B cell (primary cell): ENCODE measurements around the gene KIF17. TPM values are rescaled to one million over a fixed set of nuclear protein-coding genes. Genes with fewer than 3 reads are reported as not detected.

Experiments
- ATAC-seq: fragments of 200-7000 bp; cut with Tn5 transposase; one replicate; pipeline ENCODE4 v1.10.0; 2021; ENCODE audit warnings: low read depth, mild to moderate bottlenecking, moderate number of reproducible peaks, moderate library complexity
- CTCF ChIA-PET: fragments of 350-600 bp; sonication (Branson Sonifier 250); formaldehyde crosslinking; loops from one replicate; lab custom pipeline; 2021; ENCODE audit warnings: antibody characterized with exemption, inconsistent platforms; lab: Charles Lee
- POLR2A ChIA-PET: fragments of 350-600 bp; sonication (Branson Sonifier 250); formaldehyde crosslinking; loops from one replicate; lab custom pipeline; 2021; ENCODE audit warnings: antibody characterized with exemption; lab: Charles Lee
- DNase-seq: peaks from one replicate; pipeline ENCODE4 v3.0.0; 2013
- H2AFZ ChIP-seq: 2 replicates; pipeline ENCODE4 v1.6.1; 2012; ENCODE audit warnings: mild to moderate bottlenecking, low read depth, low read length; ENCODE audit not compliant: insufficient read depth, poor library complexity, severe bottlenecking
- H3K27ac ChIP-seq, 2 donors: 1 replicate in 1 of 2; 2 replicates in 1 of 2; pipeline ENCODE4 v1.5.1; 2012 to 2013; ENCODE audit warnings: low read length in 2 of 2, mild to moderate bottlenecking in 2 of 2, moderate library complexity in 1 of 2
- H3K27me3 ChIP-seq, 4 experiments: fragments of 200-600 bp in 1 of 4; sonication (generic) in 1 of 4; replicated peaks in 1 of 4; 1 replicate in 2 of 4; 2 replicates in 2 of 4; pipeline versions ENCODE4 v1.6.1 to v1.7.0; 2013 to 2016; ENCODE audit warnings: low read length in 3 of 4, mild to moderate bottlenecking in 2 of 4, mixed read lengths in 1 of 4, moderate library complexity in 1 of 4; ENCODE audit not compliant: insufficient read depth in 4 of 4, control insufficient read depth in 3 of 4; ENCODE audit errors: control extremely low read depth in 1 of 4
- H3K36me3 ChIP-seq, 2 experiments: replicated peaks in 1 of 2; 1 replicate in 1 of 2; 2 replicates in 1 of 2; pipeline versions ENCODE4 v1.6.1 to v1.7.1; 2013; ENCODE audit warnings: low read length in 1 of 2; ENCODE audit not compliant: insufficient read depth in 2 of 2, control insufficient read depth in 1 of 2; ENCODE audit errors: control extremely low read depth in 1 of 2, extremely low read depth in 1 of 2
- H3K4me1 ChIP-seq, 2 donors: fragments of 200-600 bp in 1 of 2; sonication (generic) in 1 of 2; 1 replicate in 1 of 2; 2 replicates in 1 of 2; pipeline versions ENCODE4 v1.5.1 to v1.6.1; 2013 to 2017; ENCODE audit warnings: low read length in 2 of 2; ENCODE audit not compliant: control insufficient read depth in 2 of 2, insufficient read depth in 2 of 2
- H3K4me2 ChIP-seq: replicated peaks from 2 replicates; pipeline ENCODE3; 2012; ENCODE audit warnings: mild to moderate bottlenecking, low read depth, low read length; ENCODE audit not compliant: poor library complexity, severe bottlenecking
- H3K4me3 ChIP-seq, 5 experiments: fragments of 200-600 bp in 1 of 5; sonication (generic) in 1 of 5; 1 replicate in 3 of 5; 2 replicates in 2 of 5; pipeline versions ENCODE4 v1.5.1 to v1.7.0; 2011 to 2016; ENCODE audit warnings: low read length in 4 of 5, mild to moderate bottlenecking in 4 of 5, low read depth in 2 of 5, control low read depth in 1 of 5, moderate library complexity in 1 of 5; ENCODE audit not compliant: insufficient read depth in 1 of 5; ENCODE audit errors: control extremely low read depth in 1 of 5, extremely low read depth in 1 of 5
- H3K79me2 ChIP-seq: fragments of 200-600 bp; sonication (generic); one replicate; pipeline ENCODE4 v1.6.0; 2016; ENCODE audit warnings: low read length; ENCODE audit not compliant: control insufficient read depth, insufficient read depth
- H3K9ac ChIP-seq: fragments of 200-600 bp; sonication (generic); 2 replicates; pipeline ENCODE4 v1.6.1; 2017; ENCODE audit warnings: mild to moderate bottlenecking, low read length, moderate library complexity
- H3K9me3 ChIP-seq, 3 donors: one replicate each; pipeline versions ENCODE4 v1.6.1 to v1.7.1; 2013; ENCODE audit warnings: low read length in 2 of 3; ENCODE audit not compliant: control insufficient read depth in 2 of 3, insufficient read depth in 1 of 3; ENCODE audit errors: control extremely low read depth in 1 of 3
- H4K20me1 ChIP-seq: 2 replicates; pipeline ENCODE4 v1.6.0; 2012; ENCODE audit warnings: mild to moderate bottlenecking, low read length; ENCODE audit not compliant: insufficient read depth, control insufficient read depth, poor library complexity, severe bottlenecking
- H3K27ac Mint-ChIP-seq: one replicate; pipeline ENCODE4 v1.8.0; 2021; ENCODE audit warnings: mixed read lengths
- H3K27me3 Mint-ChIP-seq: one replicate; pipeline ENCODE4 v1.8.0; 2021; ENCODE audit warnings: mixed read lengths
- H3K4me1 Mint-ChIP-seq: one replicate; pipeline ENCODE4 v1.8.0; 2021; ENCODE audit warnings: mixed read lengths
- H3K4me3 Mint-ChIP-seq: one replicate; pipeline ENCODE4 v1.8.0; 2021; ENCODE audit warnings: mixed read lengths
- H3K9me3 Mint-ChIP-seq: one replicate; pipeline ENCODE4 v1.8.0; 2022; ENCODE audit warnings: mixed read lengths; ENCODE audit not compliant: insufficient read depth
- EZH2 ChIP-seq: IDR thresholded peaks from 2 replicates; pipeline ENCODE4 v1.6.1; 2012; ENCODE audit warnings: borderline replicate concordance, low read depth, mild to moderate bottlenecking, moderate library complexity, low read length; ENCODE audit not compliant: insufficient read depth, poor library complexity, severe bottlenecking
- WGBS: methylation state at CpG from one replicate; pipeline ENCODE4 v1.1.5; 2013; ENCODE audit warnings: missing lambda C conversion rate; ENCODE audit not compliant: insufficient coverage; 5-methylcytosine and 5-hydroxymethylcytosine counted together
- intact Hi-C: fragments of 100-400 bp; cut with micrococcal nuclease; formaldehyde crosslinking; loops from one replicate; pipeline ENCODE4 v1.10.0; 2022
- polyA plus RNA-seq: library from polyadenylated mRNA; depleted of rRNA; stranded (reverse); fragments of >200 nt; gene quantifications from 2 replicates; pipeline ENCODE4 v1.2.3, GENCODE V29; 2012
- total RNA-seq, 2 donors: library from RNA; stranded (reverse); fragments of 120-200 nt in 1 of 2; gene quantifications; 1 replicate in 1 of 2; 2 replicates in 1 of 2; pipeline versions ENCODE4 v1.2.3 to v1.2.4, GENCODE V29; 2013 to 2022
- TF ChIP-seq, protein P1 (sequence below): fragments of 200-600 bp; IDR thresholded peaks from one replicate; pipeline ENCODE4 v1.8.0; 2022; ENCODE audit warnings: antibody characterized with exemption, mild to moderate bottlenecking

Gene KIF17
- total and polyA plus RNA-seq, 2 donors (not counting 1 experiment from before 2014, with no cell fraction given): not detected

DNA sequence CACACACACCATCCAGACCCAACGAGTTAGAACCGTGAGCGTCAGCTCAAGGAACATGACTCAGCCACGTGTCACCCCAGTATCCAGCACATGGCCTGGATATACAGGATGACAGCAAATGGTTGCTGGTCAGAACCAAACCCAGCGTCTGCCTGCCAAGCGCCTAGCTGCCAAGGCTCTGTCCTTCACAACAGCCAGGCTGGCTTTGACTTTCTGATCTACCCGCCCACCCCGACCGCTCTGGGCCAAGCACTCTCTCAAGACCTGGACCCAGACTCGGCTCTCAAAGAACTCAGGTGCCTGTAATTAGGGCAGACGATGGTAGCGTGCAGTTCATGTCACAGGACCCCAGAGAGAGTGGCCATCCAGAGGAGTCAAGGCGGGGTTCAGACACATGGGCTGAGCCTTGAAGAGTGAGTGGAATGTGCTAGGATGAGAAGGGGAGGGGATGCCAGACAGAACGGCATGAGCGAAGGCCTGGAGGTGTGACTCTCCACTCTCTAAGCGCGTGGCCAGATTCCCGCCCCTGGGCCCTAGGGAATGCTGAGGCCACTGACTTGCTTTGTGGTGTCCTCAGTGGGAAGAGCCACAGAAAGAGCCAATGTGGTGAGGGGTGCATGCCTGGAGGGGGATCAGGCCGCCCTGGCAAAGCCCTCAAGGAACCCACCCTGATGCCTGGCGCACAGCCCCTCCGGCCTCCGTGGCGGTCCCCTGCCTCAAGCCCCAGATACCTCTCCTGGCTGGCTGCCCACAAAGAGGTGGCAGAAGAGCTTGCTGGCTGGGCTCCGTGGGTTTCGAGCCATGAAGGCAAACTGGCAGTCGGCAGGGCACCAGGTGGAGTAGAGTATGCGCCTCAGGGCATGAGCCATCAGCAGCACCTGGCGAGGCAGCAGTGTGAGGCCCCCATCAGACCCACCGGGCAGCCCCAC is 7.6 kb upstream of the KIF17 start:
- ATAC-seq: no peak
- Histone ChIP-seq H3K4me2 (no peak overlapping the region), H3K9me3 (no peaks in the 10 kb centered on the region), H3K4me1 (peaks cover 2 to 5% of the 10 kb centered on the region in 2 donors), H3K27ac (no peak overlapping the region), H4K20me1 (no peaks in the 10 kb centered on the region), H3K4me3 (no peak overlapping the region), H3K79me2 (no peaks in the 10 kb centered on the region), H3K36me3 (no peaks in the 10 kb centered on the region), H3K9ac (no peak overlapping the region), H2AFZ (no peak overlapping the region), H3K27me3 (peaks cover 0 to 16% (median 4%) of the 10 kb centered on the region in 4 experiments)
- POLR2A ChIA-PET: no interaction called here
- Mint-ChIP-seq H3K27ac (no peak overlapping the region), H3K27me3 (peaks cover 8% of the 10 kb centered on the region), H3K9me3 (no peaks in the 10 kb centered on the region), H3K4me1 (peaks cover 3% of the 10 kb centered on the region), H3K4me3 (no peak overlapping the region)
- WGBS: 89% methylated on average over 29 of the region's 29 CpGs
- intact Hi-C loops: no loop called here
- DNase-seq: peak; percentile 15
- CTCF ChIA-PET: no interaction called here
- TF ChIP-seq EZH2: no peak
- TF ChIP-seq, protein P1, sequence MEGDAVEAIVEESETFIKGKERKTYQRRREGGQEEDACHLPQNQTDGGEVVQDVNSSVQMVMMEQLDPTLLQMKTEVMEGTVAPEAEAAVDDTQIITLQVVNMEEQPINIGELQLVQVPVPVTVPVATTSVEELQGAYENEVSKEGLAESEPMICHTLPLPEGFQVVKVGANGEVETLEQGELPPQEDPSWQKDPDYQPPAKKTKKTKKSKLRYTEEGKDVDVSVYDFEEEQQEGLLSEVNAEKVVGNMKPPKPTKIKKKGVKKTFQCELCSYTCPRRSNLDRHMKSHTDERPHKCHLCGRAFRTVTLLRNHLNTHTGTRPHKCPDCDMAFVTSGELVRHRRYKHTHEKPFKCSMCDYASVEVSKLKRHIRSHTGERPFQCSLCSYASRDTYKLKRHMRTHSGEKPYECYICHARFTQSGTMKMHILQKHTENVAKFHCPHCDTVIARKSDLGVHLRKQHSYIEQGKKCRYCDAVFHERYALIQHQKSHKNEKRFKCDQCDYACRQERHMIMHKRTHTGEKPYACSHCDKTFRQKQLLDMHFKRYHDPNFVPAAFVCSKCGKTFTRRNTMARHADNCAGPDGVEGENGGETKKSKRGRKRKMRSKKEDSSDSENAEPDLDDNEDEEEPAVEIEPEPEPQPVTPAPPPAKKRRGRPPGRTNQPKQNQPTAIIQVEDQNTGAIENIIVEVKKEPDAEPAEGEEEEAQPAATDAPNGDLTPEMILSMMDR: no peak
